HEK293 (cell line): ENCODE results near the gene NUDT3.

Experiments used
- CTCF ChIP-seq: fragments of 450-650 bp; formaldehyde crosslinking; IDR thresholded peaks from 2 replicates; pipeline ENCODE4 v1.5.1; 2016; ENCODE audit warnings: missing biosample characterization, missing genetic modification characterization
- REST ChIP-seq: fragments of 450-650 bp; formaldehyde crosslinking; IDR thresholded peaks from 2 replicates; pipeline ENCODE4 v1.5.1; 2016; ENCODE audit warnings: missing biosample characterization, missing genetic modification characterization

- TF ChIP-seq CTCF (tag by site-specific recombination) (no peak), REST (tag by site-specific recombination) (no peak)
These were observed 19.5 kb upstream of the NUDT3 start for GRCh38 chr6:34412016-34412415.
